Osteocyte (in vitro differentiated cells): ENCODE results near the gene TNK2. TPM values are rescaled to one million over a fixed set of nuclear protein-coding genes. Genes with fewer than 3 reads are reported as not detected.

Experiments used
- DNase-seq: peaks from one replicate; pipeline ENCODE4 v3.0.0; 2021; ENCODE audit warnings: mixed read lengths; ENCODE audit not compliant: unreplicated experiment; ENCODE audit errors: extremely low spot score
- H3K27ac Mint-ChIP-seq: one replicate; pipeline ENCODE4 v1.8.0; 2021; ENCODE audit warnings: mild to moderate bottlenecking, mixed read lengths; ENCODE audit not compliant: unreplicated experiment
- H3K27me3 Mint-ChIP-seq: one replicate; pipeline ENCODE4 v1.8.0; 2021; ENCODE audit warnings: mixed read lengths; ENCODE audit not compliant: unreplicated experiment
- H3K36me3 Mint-ChIP-seq: one replicate; pipeline ENCODE4 v1.8.0; 2021; ENCODE audit warnings: mixed read lengths; ENCODE audit not compliant: unreplicated experiment
- H3K4me1 Mint-ChIP-seq: one replicate; pipeline ENCODE4 v1.8.0; 2021; ENCODE audit warnings: mixed read lengths; ENCODE audit not compliant: unreplicated experiment
- H3K4me3 Mint-ChIP-seq: one replicate; pipeline ENCODE4 v1.8.0; 2021; ENCODE audit warnings: mild to moderate bottlenecking, moderate library complexity, mixed read lengths; ENCODE audit not compliant: unreplicated experiment
- H3K9me3 Mint-ChIP-seq: one replicate; pipeline ENCODE4 v1.8.0; 2021; ENCODE audit warnings: mixed read lengths; ENCODE audit not compliant: unreplicated experiment
- CTCF ChIP-seq: fragments of 200-600 bp; sonication (generic); IDR thresholded peaks from 2 replicates; pipeline ENCODE4 v1.5.0; 2021; ENCODE audit warnings: antibody characterized with exemption, mild to moderate bottlenecking, moderate library complexity
- total RNA-seq: library from RNA; stranded (reverse); gene quantifications from 2 replicates; pipeline ENCODE4 v1.2.1, GENCODE V29; 2021

Gene TNK2
- total RNA-seq, 1 donor from 2014 or later = 54.2 TPM

GRCh38 chr3:195881276-195881988 lies 26.9 kb downstream of the TNK2 start:
- H3K27me3 Mint-ChIP-seq = no peaks in the 10 kb centered on the region

GRCh38 chr3:195880037-195880431 lies 28.3 kb downstream of the TNK2 start:
- no peak for TF ChIP-seq CTCF
- Mint-ChIP-seq H3K9me3 (no peaks in the 10 kb centered on the region), H3K27me3 (no peaks in the 10 kb centered on the region), H3K4me3 (no peak overlapping the region), H3K4me1 (no peaks in the 10 kb centered on the region), H3K27ac (no peak overlapping the region), H3K36me3 (peaks cover 12% of the 10 kb centered on the region)
- no peak for DNase-seq

More at GRCh38 chr3:195881276-195881988, 26.9 kb downstream of the TNK2 start:
- H3K36me3 Mint-ChIP-seq = peaks cover 12% of the 10 kb centered on the region
- DNase-seq = no peak
- no peak overlapping the region for H3K4me3 Mint-ChIP-seq
- TF ChIP-seq CTCF = no peak
- no peak overlapping the region for H3K27ac Mint-ChIP-seq
- H3K9me3 Mint-ChIP-seq = no peaks in the 10 kb centered on the region
- H3K4me1 Mint-ChIP-seq = peaks cover 11% of the 10 kb centered on the region

- Mint-ChIP-seq H3K36me3 (peaks cover 12% of the 10 kb centered on the region), H3K27ac (no peak overlapping the region), H3K4me1 (no peaks in the 10 kb centered on the region), H3K27me3 (no peaks in the 10 kb centered on the region), H3K4me3 (no peak overlapping the region), H3K9me3 (no peaks in the 10 kb centered on the region)
- no peak for DNase-seq
- TF ChIP-seq CTCF = no peak
Observed at GRCh38 chr3:195879416-195880036, 28.8 kb downstream of the TNK2 start.

GRCh38 chr3:195878424-195879274 lies 29.7 kb downstream of the TNK2 start:
- no peak for DNase-seq
- H3K4me1 Mint-ChIP-seq = no peaks in the 10 kb centered on the region
- H3K4me3 Mint-ChIP-seq = no peak overlapping the region
- H3K27ac Mint-ChIP-seq = no peak overlapping the region
- no peak for TF ChIP-seq CTCF
- peaks cover 11% of the 10 kb centered on the region for H3K36me3 Mint-ChIP-seq
- H3K27me3 Mint-ChIP-seq = no peaks in the 10 kb centered on the region
- H3K9me3 Mint-ChIP-seq = no peaks in the 10 kb centered on the region
